OCI-LY7 (cell line): ENCODE data around the gene TBX4.

Experiments used
- EZH2phosphoT487 ChIP-seq: fragments of 200-600 bp; sonication (generic); IDR thresholded peaks from 2 replicates; pipeline ENCODE4 v1.6.1; 2018; ENCODE audit warnings: low read depth, borderline replicate concordance, mild to moderate bottlenecking, mixed run types, antibody characterized with exemption, low read length, moderate library complexity, mixed read lengths
- TF ChIP-seq, protein P1 (sequence below): fragments of 200-600 bp; sonication (generic); conservative IDR thresholded peaks from 2 replicates; pipeline ENCODE4 v1.5.1; 2014; ENCODE audit warnings: mild to moderate bottlenecking, antibody characterized with exemption, low read length, moderate library complexity, mixed read lengths

- TF ChIP-seq, protein P1, sequence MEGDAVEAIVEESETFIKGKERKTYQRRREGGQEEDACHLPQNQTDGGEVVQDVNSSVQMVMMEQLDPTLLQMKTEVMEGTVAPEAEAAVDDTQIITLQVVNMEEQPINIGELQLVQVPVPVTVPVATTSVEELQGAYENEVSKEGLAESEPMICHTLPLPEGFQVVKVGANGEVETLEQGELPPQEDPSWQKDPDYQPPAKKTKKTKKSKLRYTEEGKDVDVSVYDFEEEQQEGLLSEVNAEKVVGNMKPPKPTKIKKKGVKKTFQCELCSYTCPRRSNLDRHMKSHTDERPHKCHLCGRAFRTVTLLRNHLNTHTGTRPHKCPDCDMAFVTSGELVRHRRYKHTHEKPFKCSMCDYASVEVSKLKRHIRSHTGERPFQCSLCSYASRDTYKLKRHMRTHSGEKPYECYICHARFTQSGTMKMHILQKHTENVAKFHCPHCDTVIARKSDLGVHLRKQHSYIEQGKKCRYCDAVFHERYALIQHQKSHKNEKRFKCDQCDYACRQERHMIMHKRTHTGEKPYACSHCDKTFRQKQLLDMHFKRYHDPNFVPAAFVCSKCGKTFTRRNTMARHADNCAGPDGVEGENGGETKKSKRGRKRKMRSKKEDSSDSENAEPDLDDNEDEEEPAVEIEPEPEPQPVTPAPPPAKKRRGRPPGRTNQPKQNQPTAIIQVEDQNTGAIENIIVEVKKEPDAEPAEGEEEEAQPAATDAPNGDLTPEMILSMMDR, result no peak
- TF ChIP-seq EZH2phosphoT487, result no peak
Observed at GRCh38 chr17:61442136-61442775, 10.0 kb upstream of the TBX4 start.
